ENCODE measurements around the gene OXNAD1.

Gene OXNAD1

GRCh38 chr3:16337856-16338540, 73.0 kb downstream of the OXNAD1 start:
- Histone ChIP-seq H3K9ac (ENCODE audit: low read length) (peak overlapping the region; percentile 45), H2BK12ac (ENCODE audit: low read length in 2 of 2) (peak overlapping the region; percentile 2 to 35), H3K79me1 (replicated peaks; ENCODE audit: low read length, poor library complexity, severe bottlenecking) (peaks cover 26% of the 10 kb centered on the region), H2AK5ac (ENCODE audit: low read length, severe bottlenecking) (no peak overlapping the region), H3K27ac (ENCODE audit: low read length, poor library complexity, severe bottlenecking) (no peak overlapping the region), H3K4me3 (ENCODE audit: insufficient read depth in 1 of 2, low read depth in 1 of 2, low read length in 2 of 2) (no peak overlapping the region), H3K36me3 (ENCODE audit: control insufficient read depth in 1 of 2, insufficient read depth in 2 of 2, low read depth in 1 of 2, low read length in 2 of 2) (peaks cover 30 to 31% of the 10 kb centered on the region in 2 experiments), H3K27me3 (ENCODE audit: control insufficient read depth in 1 of 2, insufficient read depth in 1 of 2, low read length in 2 of 2) (no peaks in the 10 kb centered on the region), H3K14ac (ENCODE audit: low read length in 2 of 2) (no peak overlapping the region), H3K4me2 (ENCODE audit: low read length, poor library complexity, severe bottlenecking) (no peak overlapping the region), H3K4me1 (ENCODE audit: control insufficient read depth, insufficient read depth, low read depth, low read length) (peaks cover 7% of the 10 kb centered on the region), H3K9me3 (ENCODE audit: control insufficient read depth, low read length) (no peaks in the 10 kb centered on the region), H2BK120ac (ENCODE audit: low read depth, low read length) (no peak overlapping the region), H2BK5ac (ENCODE audit: low read depth, low read length, poor library complexity, severe bottlenecking) (no peak overlapping the region), H4K8ac (ENCODE audit: low read length) (peak overlapping the region; percentile 53), H3K4ac (ENCODE audit: low read depth in 1 of 2, low read length in 2 of 2) (peak overlapping the region in 1 of 2 experiments; percentile 0), H3K23ac (ENCODE audit: low read length in 2 of 2) (no peak overlapping the region), H2BK15ac (ENCODE audit: low read depth, poor library complexity, severe bottlenecking) (no peak overlapping the region), H3K18ac (ENCODE audit: low read depth in 1 of 2, low read length in 2 of 2) (peak overlapping the region in 1 of 2 experiments; percentile 55), H4K91ac (ENCODE audit: low read length) (peak overlapping the region; percentile 72), H2AFZ (ENCODE audit: low read depth, low read length) (no peak overlapping the region)
- WGBS: 91% methylated on average over 13 of the region's 15 CpGs
- DNase-seq: peak; percentile 52

GRCh38 chr3:16338999-16339398, 74.0 kb downstream of the OXNAD1 start:
- Histone ChIP-seq H3K9ac (ENCODE audit: low read length) (peak overlapping the region; percentile 45), H4K8ac (ENCODE audit: low read length) (no peak overlapping the region)

GRCh38 chr3:16343101-16343500, 78.1 kb downstream of the OXNAD1 start:
- H2BK15ac ChIP-seq (ENCODE audit: low read depth, poor library complexity, severe bottlenecking): no peak overlapping the region
- no peak overlapping the region for H2AK5ac ChIP-seq (ENCODE audit: low read length, severe bottlenecking)
- H3K27me3 ChIP-seq (ENCODE audit: control insufficient read depth in 1 of 2, insufficient read depth in 1 of 2, low read length in 2 of 2): no peaks in the 10 kb centered on the region
- no peak overlapping the region for H2BK120ac ChIP-seq (ENCODE audit: low read depth, low read length)
- peaks cover 2% of the 10 kb centered on the region for H3K4me1 ChIP-seq (ENCODE audit: control insufficient read depth, insufficient read depth, low read depth, low read length)
- no peak overlapping the region for H2BK5ac ChIP-seq (ENCODE audit: low read depth, low read length, poor library complexity, severe bottlenecking)
- no peak overlapping the region for H3K4me2 ChIP-seq (ENCODE audit: low read length, poor library complexity, severe bottlenecking)
- 100% methylated on average over 1 of the region's 1 CpG for WGBS
- no peak overlapping the region for H3K23ac ChIP-seq (ENCODE audit: low read length in 2 of 2)
- no peak overlapping the region for H3K14ac ChIP-seq (ENCODE audit: low read length in 2 of 2)
- no peak overlapping the region for H3K18ac ChIP-seq (ENCODE audit: low read depth in 1 of 2, low read length in 2 of 2)
- H3K4ac ChIP-seq (ENCODE audit: low read depth in 1 of 2, low read length in 2 of 2): no peak overlapping the region
- no peak overlapping the region for H4K8ac ChIP-seq (ENCODE audit: low read length)
- no peak overlapping the region for H3K27ac ChIP-seq (ENCODE audit: low read length, poor library complexity, severe bottlenecking)
- peaks cover 36% of the 10 kb centered on the region for H3K79me1 ChIP-seq (replicated peaks; ENCODE audit: low read length, poor library complexity, severe bottlenecking)
- no peak for DNase-seq
- H2BK12ac ChIP-seq (ENCODE audit: low read length in 2 of 2): no peak overlapping the region
- H3K4me3 ChIP-seq (ENCODE audit: insufficient read depth in 1 of 2, low read depth in 1 of 2, low read length in 2 of 2): no peak overlapping the region
- peaks cover 22 to 49% of the 10 kb centered on the region in 2 experiments for H3K36me3 ChIP-seq (ENCODE audit: control insufficient read depth in 1 of 2, insufficient read depth in 2 of 2, low read depth in 1 of 2, low read length in 2 of 2)
- no peak overlapping the region for H3K9ac ChIP-seq (ENCODE audit: low read length)
- no peak overlapping the region for H4K91ac ChIP-seq (ENCODE audit: low read length)
- no peaks in the 10 kb centered on the region for H3K9me3 ChIP-seq (ENCODE audit: control insufficient read depth, low read length)
- H2AFZ ChIP-seq (ENCODE audit: low read depth, low read length): no peak overlapping the region

More at GRCh38 chr3:16338999-16339398, 74.0 kb downstream of the OXNAD1 start:
- H3K79me1 ChIP-seq (replicated peaks; ENCODE audit: low read length, poor library complexity, severe bottlenecking): peaks cover 32% of the 10 kb centered on the region
- H2AFZ ChIP-seq (ENCODE audit: low read depth, low read length): no peak overlapping the region
- no peak overlapping the region for H3K4me3 ChIP-seq (ENCODE audit: insufficient read depth in 1 of 2, low read depth in 1 of 2, low read length in 2 of 2)
- H3K4me1 ChIP-seq (ENCODE audit: control insufficient read depth, insufficient read depth, low read depth, low read length): peaks cover 7% of the 10 kb centered on the region
- H3K9me3 ChIP-seq (ENCODE audit: control insufficient read depth, low read length): no peaks in the 10 kb centered on the region
- no peak overlapping the region for H3K23ac ChIP-seq (ENCODE audit: low read length in 2 of 2)
- no peak overlapping the region for H2BK12ac ChIP-seq (ENCODE audit: low read length in 2 of 2)
- H3K18ac ChIP-seq (ENCODE audit: low read depth in 1 of 2, low read length in 2 of 2): no peak overlapping the region
- no peak overlapping the region for H3K27ac ChIP-seq (ENCODE audit: low read length, poor library complexity, severe bottlenecking)
- no peak overlapping the region for H3K4me2 ChIP-seq (ENCODE audit: low read length, poor library complexity, severe bottlenecking)
- H3K14ac ChIP-seq (ENCODE audit: low read length in 2 of 2): no peak overlapping the region
- no peak overlapping the region for H2BK15ac ChIP-seq (ENCODE audit: low read depth, poor library complexity, severe bottlenecking)
- H2AK5ac ChIP-seq (ENCODE audit: low read length, severe bottlenecking): no peak overlapping the region
- H2BK120ac ChIP-seq (ENCODE audit: low read depth, low read length): no peak overlapping the region
- H3K36me3 ChIP-seq (ENCODE audit: control insufficient read depth in 1 of 2, insufficient read depth in 2 of 2, low read depth in 1 of 2, low read length in 2 of 2): peaks cover 34 to 39% of the 10 kb centered on the region in 2 experiments
- DNase-seq: peak; percentile 98
- no peak overlapping the region for H3K4ac ChIP-seq (ENCODE audit: low read depth in 1 of 2, low read length in 2 of 2)
- no peak overlapping the region for H2BK5ac ChIP-seq (ENCODE audit: low read depth, low read length, poor library complexity, severe bottlenecking)
- no peaks in the 10 kb centered on the region for H3K27me3 ChIP-seq (ENCODE audit: control insufficient read depth in 1 of 2, insufficient read depth in 1 of 2, low read length in 2 of 2)
- 57% methylated on average over 1 of the region's 1 CpG for WGBS
- no peak overlapping the region for H4K91ac ChIP-seq (ENCODE audit: low read length)

- H2AFZ ChIP-seq (ENCODE audit: low read depth, low read length): no peak overlapping the region
- no peaks in the 10 kb centered on the region for H3K9me3 ChIP-seq (ENCODE audit: control insufficient read depth, low read length)
- H2BK120ac ChIP-seq (ENCODE audit: low read depth, low read length): no peak overlapping the region
- no peak overlapping the region for H2BK15ac ChIP-seq (ENCODE audit: low read depth, poor library complexity, severe bottlenecking)
- no peak overlapping the region for H3K4me3 ChIP-seq (ENCODE audit: insufficient read depth in 1 of 2, low read depth in 1 of 2, low read length in 2 of 2)
- peaks cover 31 to 62% of the 10 kb centered on the region in 2 experiments for H3K36me3 ChIP-seq (ENCODE audit: control insufficient read depth in 1 of 2, insufficient read depth in 2 of 2, low read depth in 1 of 2, low read length in 2 of 2)
- H4K91ac ChIP-seq (ENCODE audit: low read length): no peak overlapping the region
- WGBS: 98% methylated on average over 7 of the region's 7 CpGs
- H3K18ac ChIP-seq (ENCODE audit: low read depth in 1 of 2, low read length in 2 of 2): no peak overlapping the region
- H3K4ac ChIP-seq (ENCODE audit: low read depth in 1 of 2, low read length in 2 of 2): no peak overlapping the region
- peaks cover 2% of the 10 kb centered on the region for H3K4me1 ChIP-seq (ENCODE audit: control insufficient read depth, insufficient read depth, low read depth, low read length)
- H3K27ac ChIP-seq (ENCODE audit: low read length, poor library complexity, severe bottlenecking): no peak overlapping the region
- no peak overlapping the region for H3K9ac ChIP-seq (ENCODE audit: low read length)
- H4K8ac ChIP-seq (ENCODE audit: low read length): no peak overlapping the region
- no peak overlapping the region for H3K14ac ChIP-seq (ENCODE audit: low read length in 2 of 2)
- no peak overlapping the region for H2AK5ac ChIP-seq (ENCODE audit: low read length, severe bottlenecking)
- H3K79me1 ChIP-seq (replicated peaks; ENCODE audit: low read length, poor library complexity, severe bottlenecking): peaks cover 41% of the 10 kb centered on the region
- H3K4me2 ChIP-seq (ENCODE audit: low read length, poor library complexity, severe bottlenecking): no peak overlapping the region
- H3K23ac ChIP-seq (ENCODE audit: low read length in 2 of 2): no peak overlapping the region
- no peaks in the 10 kb centered on the region for H3K27me3 ChIP-seq (ENCODE audit: control insufficient read depth in 1 of 2, insufficient read depth in 1 of 2, low read length in 2 of 2)
- DNase-seq: no peak
- H2BK5ac ChIP-seq (ENCODE audit: low read depth, low read length, poor library complexity, severe bottlenecking): no peak overlapping the region
- no peak overlapping the region for H2BK12ac ChIP-seq (ENCODE audit: low read length in 2 of 2)
Observed at GRCh38 chr3:16346413-16347081, 81.5 kb downstream of the OXNAD1 start.

Data from mesenchymal stem cell (in vitro differentiated cells and primary cell).